ENCODE data around the gene RALGPS1.

Gene RALGPS1

DNA sequence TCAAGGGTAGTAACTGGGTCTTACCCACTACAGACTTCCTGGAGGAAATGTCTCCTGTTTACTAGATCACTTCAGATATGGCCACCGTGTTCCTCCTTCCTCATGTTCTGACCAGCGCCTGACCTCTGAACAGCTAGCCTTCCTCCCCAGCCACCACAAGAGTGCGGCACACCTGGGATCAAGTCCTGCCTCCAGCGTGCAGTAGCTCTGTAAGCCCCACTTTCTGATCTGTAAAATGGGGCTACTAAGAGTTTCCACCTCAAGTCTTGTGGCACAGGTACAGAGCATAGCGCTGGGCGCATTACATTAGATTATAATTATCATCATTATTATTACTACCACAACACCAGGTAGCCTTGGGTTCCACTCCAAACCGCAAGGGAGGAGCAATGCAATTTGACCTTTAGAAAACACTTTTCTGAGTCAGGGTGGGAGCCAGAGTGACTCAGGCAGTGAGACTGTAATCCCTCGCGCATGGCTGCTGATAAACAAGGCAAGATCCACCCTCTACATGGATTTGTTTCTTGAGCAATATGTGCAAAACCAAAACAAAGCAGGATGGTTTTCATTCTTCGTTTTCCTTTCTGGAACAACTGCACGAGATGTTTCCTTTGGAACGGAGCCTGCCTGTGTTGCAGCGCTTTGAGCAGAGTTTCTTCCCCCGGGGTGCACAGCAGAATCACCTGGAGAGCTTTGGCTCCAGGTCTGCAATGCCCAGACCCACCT is 272.8 kb downstream of the RALGPS1 start:
- H3K27me3 ChIP-seq (ENCODE audit: control insufficient read depth, insufficient read depth, low read length): no peaks in the 10 kb centered on the region
- H3K36me3 ChIP-seq (ENCODE audit: control insufficient read depth, insufficient read depth, low read length): no peaks in the 10 kb centered on the region
- H3K4me1 ChIP-seq (ENCODE audit: control insufficient read depth, insufficient read depth, low read length): 0 out of 2 replicates have a peak, but pooled peaks cover 5% of the 10 kb centered on the region
- H3K27ac ChIP-seq (ENCODE audit: low read depth, low read length): no peak overlapping the region
- no peaks in the 10 kb centered on the region for H3K9me3 ChIP-seq (ENCODE audit: control insufficient read depth, insufficient read depth, low read length)
- H3K4me3 ChIP-seq (ENCODE audit: low read depth, low read length): no peak overlapping the region
- no peak overlapping the region for H3K9ac ChIP-seq (ENCODE audit: low read depth, low read length)

DNA sequence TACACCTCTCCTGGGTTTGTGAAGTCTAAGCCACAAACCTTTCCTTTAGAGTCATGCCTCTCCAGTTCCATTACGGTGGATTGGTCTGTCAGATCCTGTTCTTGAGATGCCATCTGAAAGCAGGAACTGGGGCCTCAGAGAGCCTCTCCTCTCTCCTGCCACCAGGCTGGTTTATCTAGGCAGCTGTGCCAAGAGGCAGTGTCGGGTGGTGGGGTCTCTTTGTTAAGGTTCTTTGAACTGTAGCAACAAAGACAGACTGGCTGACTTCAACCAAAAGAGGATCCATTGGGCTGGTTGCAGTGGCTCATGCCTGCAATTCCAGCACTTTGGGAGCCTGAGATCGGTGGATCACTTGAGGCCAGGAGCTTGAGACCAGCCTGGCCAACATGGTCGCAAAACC is 273.8 kb downstream of the RALGPS1 start:
- no peaks in the 10 kb centered on the region for H3K36me3 ChIP-seq (ENCODE audit: control insufficient read depth, insufficient read depth, low read length)
- no peak overlapping the region for H3K27ac ChIP-seq (ENCODE audit: low read depth, low read length)
- no peaks in the 10 kb centered on the region for H3K27me3 ChIP-seq (ENCODE audit: control insufficient read depth, insufficient read depth, low read length)
- no peak overlapping the region for H3K9ac ChIP-seq (ENCODE audit: low read depth, low read length)
- H3K9me3 ChIP-seq (ENCODE audit: control insufficient read depth, insufficient read depth, low read length): no peaks in the 10 kb centered on the region
- H3K4me1 ChIP-seq (ENCODE audit: control insufficient read depth, insufficient read depth, low read length): no peaks in the 10 kb centered on the region
- H3K4me3 ChIP-seq (ENCODE audit: low read depth, low read length): no peak overlapping the region

DNA sequence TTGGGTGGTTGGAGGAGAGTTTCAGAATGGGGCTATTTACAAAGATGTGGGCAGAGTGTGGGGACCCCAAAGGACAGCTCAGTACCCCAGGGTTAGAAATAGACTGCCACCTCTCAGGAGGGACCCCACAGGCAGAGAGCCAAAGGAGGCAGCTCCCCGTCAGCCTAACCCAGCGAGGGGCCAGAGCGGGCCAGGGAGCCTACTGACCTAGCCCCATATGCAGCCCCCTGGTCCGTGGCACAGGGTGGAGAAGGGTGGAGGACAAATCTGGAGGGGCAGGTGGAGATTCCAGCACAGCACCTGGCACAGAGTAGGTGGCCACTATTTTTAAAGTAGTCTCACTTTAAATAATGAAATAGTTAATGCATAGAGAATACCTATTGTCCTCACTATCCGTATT is 275.0 kb downstream of the RALGPS1 start:
- H3K36me3 ChIP-seq (ENCODE audit: control insufficient read depth, insufficient read depth, low read length): no peaks in the 10 kb centered on the region
- no peak overlapping the region for H3K9ac ChIP-seq (ENCODE audit: low read depth, low read length)
- no peaks in the 10 kb centered on the region for H3K4me1 ChIP-seq (ENCODE audit: control insufficient read depth, insufficient read depth, low read length)
- no peaks in the 10 kb centered on the region for H3K27me3 ChIP-seq (ENCODE audit: control insufficient read depth, insufficient read depth, low read length)
- H3K27ac ChIP-seq (ENCODE audit: low read depth, low read length): no peak overlapping the region
- no peak overlapping the region for H3K4me3 ChIP-seq (ENCODE audit: low read depth, low read length)
- H3K9me3 ChIP-seq (ENCODE audit: control insufficient read depth, insufficient read depth, low read length): no peaks in the 10 kb centered on the region

DNA sequence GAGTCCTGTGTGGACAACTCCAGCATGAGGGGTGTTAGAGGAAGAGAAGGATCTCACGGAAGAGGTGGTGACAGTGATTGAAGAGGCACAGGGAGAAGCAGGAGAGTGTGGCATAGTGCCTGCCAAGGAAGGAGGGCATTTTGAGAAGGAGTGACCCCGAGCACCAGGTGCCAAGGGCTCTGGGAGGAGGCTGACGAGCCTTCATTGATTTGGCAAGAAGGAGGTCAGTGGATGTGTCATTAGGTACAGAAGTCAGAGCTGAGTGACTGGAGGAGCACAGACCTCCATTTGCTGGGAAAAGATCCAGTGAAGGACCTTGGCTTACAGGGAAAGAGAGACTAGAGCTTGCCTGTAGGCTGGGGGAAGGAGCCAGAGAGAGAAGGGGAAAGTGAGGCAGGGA is 278.2 kb downstream of the RALGPS1 start:
- Histone ChIP-seq H3K27ac (ENCODE audit: low read depth, low read length) (no peak overlapping the region), H3K9me3 (ENCODE audit: control insufficient read depth, insufficient read depth, low read length) (no peaks in the 10 kb centered on the region), H3K9ac (ENCODE audit: low read depth, low read length) (no peak overlapping the region), H3K27me3 (ENCODE audit: control insufficient read depth, insufficient read depth, low read length) (no peaks in the 10 kb centered on the region), H3K36me3 (ENCODE audit: control insufficient read depth, insufficient read depth, low read length) (no peaks in the 10 kb centered on the region), H3K4me3 (ENCODE audit: low read depth, low read length) (no peak overlapping the region), H3K4me1 (ENCODE audit: control insufficient read depth, insufficient read depth, low read length) (no peaks in the 10 kb centered on the region)

DNA sequence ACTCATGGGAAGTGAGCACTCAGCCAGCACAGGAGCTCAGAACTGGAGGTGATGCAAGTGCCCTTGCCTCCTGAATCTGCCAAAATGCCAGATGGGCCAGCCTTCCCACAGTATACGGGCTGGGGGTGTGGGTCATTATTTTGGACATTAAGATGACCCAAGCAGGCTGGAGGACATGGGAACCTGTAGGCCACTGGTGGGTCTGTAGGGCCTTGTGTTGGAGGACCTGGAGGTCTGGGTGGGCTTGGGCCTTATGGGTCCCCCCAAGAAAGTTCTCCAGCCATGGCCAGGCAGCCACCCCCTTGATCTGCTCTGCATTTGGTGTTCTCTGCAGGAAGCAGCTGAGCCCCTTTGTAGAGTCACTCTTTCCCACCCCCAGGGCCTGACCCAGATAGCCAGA is 278.9 kb downstream of the RALGPS1 start:
- Histone ChIP-seq H3K4me1 (ENCODE audit: control insufficient read depth, insufficient read depth, low read length) (no peaks in the 10 kb centered on the region), H3K9me3 (ENCODE audit: control insufficient read depth, insufficient read depth, low read length) (no peaks in the 10 kb centered on the region), H3K9ac (ENCODE audit: low read depth, low read length) (no peak overlapping the region), H3K4me3 (ENCODE audit: low read depth, low read length) (no peak overlapping the region), H3K27ac (ENCODE audit: low read depth, low read length) (no peak overlapping the region), H3K36me3 (ENCODE audit: control insufficient read depth, insufficient read depth, low read length) (no peaks in the 10 kb centered on the region), H3K27me3 (ENCODE audit: control insufficient read depth, insufficient read depth, low read length) (no peaks in the 10 kb centered on the region)

DNA sequence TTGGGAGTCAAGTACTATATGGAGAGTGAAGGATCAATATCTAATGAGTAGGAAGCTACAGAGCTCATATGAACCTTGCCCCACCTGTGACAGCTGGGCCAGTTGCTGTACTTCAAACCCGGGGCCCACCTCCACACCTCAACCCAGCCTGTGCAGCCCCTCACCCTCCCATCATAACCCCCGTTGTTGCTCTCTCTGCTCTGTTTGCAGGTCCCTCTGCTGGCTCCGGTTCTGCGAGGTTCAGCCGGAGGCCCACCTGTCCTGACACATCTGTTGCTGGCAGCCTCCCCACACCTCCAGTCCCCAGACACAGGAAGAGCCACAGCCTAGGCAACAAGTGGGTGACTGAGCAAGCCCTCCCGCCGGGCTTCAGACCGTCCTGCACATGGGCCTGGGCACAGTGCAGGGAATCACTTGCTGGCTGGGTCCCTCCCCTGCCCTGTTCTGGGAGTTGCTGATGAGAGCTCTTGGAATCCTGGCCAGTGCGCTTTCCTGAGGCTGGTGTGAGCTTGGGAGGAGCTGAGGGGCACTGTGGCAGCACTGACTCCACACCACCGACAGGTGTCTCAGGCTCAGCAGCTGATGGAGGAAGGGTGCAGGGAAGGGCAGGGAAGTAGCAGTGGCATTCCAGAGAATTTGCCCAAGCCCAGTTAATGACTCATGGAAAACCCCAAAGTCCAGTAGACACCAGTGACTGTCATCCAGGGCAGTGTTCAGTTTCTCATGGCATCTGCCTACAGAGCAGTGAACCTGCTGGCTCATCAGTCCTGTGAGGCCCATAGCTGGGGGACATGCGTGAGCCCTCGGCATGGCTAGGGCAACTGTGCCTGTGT is 280.5 kb downstream of the RALGPS1 start:
- Histone ChIP-seq H3K27ac (ENCODE audit: low read depth, low read length) (no peak overlapping the region), H3K27me3 (ENCODE audit: control insufficient read depth, insufficient read depth, low read length) (no peaks in the 10 kb centered on the region), H3K9ac (ENCODE audit: low read depth, low read length) (no peak overlapping the region), H3K9me3 (ENCODE audit: control insufficient read depth, insufficient read depth, low read length) (no peaks in the 10 kb centered on the region), H3K36me3 (ENCODE audit: control insufficient read depth, insufficient read depth, low read length) (no peaks in the 10 kb centered on the region), H3K4me3 (ENCODE audit: low read depth, low read length) (no peak overlapping the region), H3K4me1 (ENCODE audit: control insufficient read depth, insufficient read depth, low read length) (no peaks in the 10 kb centered on the region)

DNA sequence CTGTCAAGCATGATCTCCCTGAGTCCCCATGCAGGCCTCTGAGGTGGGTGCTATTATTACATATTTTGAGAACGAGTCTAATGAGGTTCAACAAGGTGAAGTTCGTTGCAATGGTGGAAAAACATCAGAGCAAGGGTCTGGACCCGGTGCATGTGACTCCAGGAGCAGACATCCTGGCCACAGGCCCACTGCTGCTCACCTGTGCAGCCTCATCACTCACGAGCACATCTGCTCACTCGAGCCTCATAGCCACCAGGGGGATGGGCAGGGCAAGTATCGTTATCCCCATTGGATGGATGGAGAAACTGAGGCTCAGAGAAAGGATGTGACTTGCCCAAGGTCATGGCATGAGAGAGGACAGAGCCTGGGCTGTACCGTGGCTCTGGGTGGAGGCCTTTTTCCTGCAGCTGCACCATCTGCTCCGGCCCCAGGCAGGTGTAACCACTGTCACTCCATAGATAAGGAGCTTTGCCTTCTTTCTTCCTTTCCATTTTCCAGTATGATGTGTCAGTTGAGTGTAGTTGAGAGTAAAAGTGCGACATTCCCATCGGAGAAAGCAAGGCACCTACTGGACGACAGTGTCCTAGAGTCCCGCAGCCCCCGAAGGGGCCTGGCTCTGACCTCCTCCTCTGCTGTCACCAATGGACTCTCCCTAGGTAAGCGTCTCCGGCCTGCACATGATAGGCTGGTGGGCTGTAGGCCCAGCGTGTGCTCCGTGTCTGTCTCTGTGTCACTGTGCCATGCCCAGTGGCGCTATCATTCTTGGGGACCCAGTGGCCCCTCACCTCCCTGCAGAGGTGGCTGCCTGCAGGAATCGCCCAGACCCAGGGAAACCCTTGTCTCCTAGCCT is 281.6 kb downstream of the RALGPS1 start:
- Histone ChIP-seq H3K27ac (ENCODE audit: low read depth, low read length) (no peak overlapping the region), H3K27me3 (ENCODE audit: control insufficient read depth, insufficient read depth, low read length) (no peaks in the 10 kb centered on the region), H3K9me3 (ENCODE audit: control insufficient read depth, insufficient read depth, low read length) (no peaks in the 10 kb centered on the region), H3K9ac (ENCODE audit: low read depth, low read length) (no peak overlapping the region), H3K4me3 (ENCODE audit: low read depth, low read length) (no peak overlapping the region), H3K4me1 (ENCODE audit: control insufficient read depth, insufficient read depth, low read length) (no peaks in the 10 kb centered on the region), H3K36me3 (ENCODE audit: control insufficient read depth, insufficient read depth, low read length) (no peaks in the 10 kb centered on the region)

DNA sequence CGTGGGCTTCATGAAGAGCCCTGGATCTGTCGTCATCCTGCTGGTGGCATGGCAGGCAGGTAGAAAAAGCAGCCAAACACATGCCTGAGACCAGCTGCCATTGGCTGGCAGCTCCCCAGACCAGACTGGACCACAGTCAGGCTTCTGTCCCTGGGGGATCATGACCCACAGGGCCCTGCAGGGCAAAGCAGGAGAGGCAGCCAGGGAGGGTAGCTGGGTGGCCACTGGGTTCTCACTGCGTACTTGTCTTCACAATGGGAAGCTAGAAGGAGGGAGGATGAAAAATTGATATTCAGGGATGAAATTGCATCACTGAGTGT is 282.2 kb downstream of the RALGPS1 start:
- Histone ChIP-seq H3K9ac (ENCODE audit: low read depth, low read length) (no peak overlapping the region), H3K9me3 (ENCODE audit: control insufficient read depth, insufficient read depth, low read length) (no peaks in the 10 kb centered on the region), H3K4me1 (ENCODE audit: control insufficient read depth, insufficient read depth, low read length) (no peaks in the 10 kb centered on the region), H3K27me3 (ENCODE audit: control insufficient read depth, insufficient read depth, low read length) (no peaks in the 10 kb centered on the region), H3K27ac (ENCODE audit: low read depth, low read length) (no peak overlapping the region), H3K4me3 (ENCODE audit: low read depth, low read length) (no peak overlapping the region), H3K36me3 (ENCODE audit: control insufficient read depth, insufficient read depth, low read length) (no peaks in the 10 kb centered on the region)

DNA sequence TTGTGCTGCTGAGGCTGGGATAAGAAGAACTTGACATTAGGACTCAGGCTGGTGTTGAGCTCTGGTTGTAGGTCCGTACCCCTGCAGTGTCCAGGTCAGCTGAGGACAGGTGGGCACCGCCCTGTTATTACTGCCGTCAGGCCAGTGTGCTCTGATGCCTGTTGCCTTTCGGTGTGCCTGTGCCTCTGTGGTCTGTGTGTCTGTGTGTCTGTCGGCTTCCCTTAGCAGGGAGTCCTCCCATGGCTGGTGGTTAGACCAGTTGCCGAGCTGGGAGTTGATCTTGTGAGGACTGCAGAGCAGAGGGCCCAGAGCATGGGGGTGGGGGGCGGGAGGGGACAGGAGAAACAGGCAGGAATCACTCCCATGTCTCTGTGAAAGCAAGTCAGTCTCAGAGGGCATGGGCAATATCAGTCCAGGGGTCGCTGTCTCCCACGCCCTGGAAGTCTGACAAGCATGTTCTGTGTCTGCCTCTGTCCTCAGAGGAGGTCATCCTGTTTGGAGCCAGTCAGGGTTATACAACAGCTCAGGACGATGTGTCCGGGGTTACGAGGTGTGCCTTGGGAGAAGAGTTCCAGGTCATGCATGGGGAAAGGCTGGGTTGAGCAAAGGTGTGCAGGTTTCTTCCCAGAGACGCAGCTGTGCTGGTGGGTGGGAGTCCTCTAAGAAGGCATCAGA is 282.7 kb downstream of the RALGPS1 start:
- H3K36me3 ChIP-seq (ENCODE audit: control insufficient read depth, insufficient read depth, low read length): no peaks in the 10 kb centered on the region
- H3K27ac ChIP-seq (ENCODE audit: low read depth, low read length): no peak overlapping the region
- no peaks in the 10 kb centered on the region for H3K27me3 ChIP-seq (ENCODE audit: control insufficient read depth, insufficient read depth, low read length)
- H3K4me1 ChIP-seq (ENCODE audit: control insufficient read depth, insufficient read depth, low read length): no peaks in the 10 kb centered on the region
- no peak overlapping the region for H3K9ac ChIP-seq (ENCODE audit: low read depth, low read length)
- H3K4me3 ChIP-seq (ENCODE audit: low read depth, low read length): no peak overlapping the region
- H3K9me3 ChIP-seq (ENCODE audit: control insufficient read depth, insufficient read depth, low read length): no peaks in the 10 kb centered on the region

DNA sequence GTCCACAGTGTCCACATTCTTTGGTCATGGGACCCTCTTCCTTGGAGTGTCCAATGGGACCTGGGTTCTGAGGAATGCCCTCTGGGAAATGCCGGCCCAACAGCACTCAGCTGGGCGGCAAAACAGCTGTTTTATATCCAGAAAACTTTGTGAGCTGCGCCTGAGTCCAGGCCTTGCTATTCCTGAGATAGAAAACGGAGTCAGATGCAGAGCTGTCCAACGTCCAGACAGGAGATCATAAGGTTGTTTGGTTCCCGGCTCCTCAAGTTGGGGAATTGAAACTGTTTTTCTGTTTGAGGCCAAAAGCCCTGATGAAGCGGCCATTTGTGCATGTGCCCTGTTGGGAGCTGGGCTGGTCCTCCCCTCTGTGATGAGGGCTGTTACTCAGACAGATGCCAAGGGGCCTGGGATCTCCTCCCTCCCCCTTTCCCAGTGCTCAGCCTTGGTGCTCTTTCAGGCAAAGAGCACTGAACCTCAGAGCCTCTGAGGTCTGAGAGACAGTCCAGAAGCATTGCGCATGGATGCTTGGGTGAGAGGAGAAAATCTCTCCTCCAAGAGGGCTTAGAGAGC is 283.4 kb downstream of the RALGPS1 start:
- no peak overlapping the region for H3K9ac ChIP-seq (ENCODE audit: low read depth, low read length)
- no peaks in the 10 kb centered on the region for H3K4me1 ChIP-seq (ENCODE audit: control insufficient read depth, insufficient read depth, low read length)
- H3K36me3 ChIP-seq (ENCODE audit: control insufficient read depth, insufficient read depth, low read length): no peaks in the 10 kb centered on the region
- no peak overlapping the region for H3K4me3 ChIP-seq (ENCODE audit: low read depth, low read length)
- H3K9me3 ChIP-seq (ENCODE audit: control insufficient read depth, insufficient read depth, low read length): no peaks in the 10 kb centered on the region
- H3K27me3 ChIP-seq (ENCODE audit: control insufficient read depth, insufficient read depth, low read length): no peaks in the 10 kb centered on the region
- no peak overlapping the region for H3K27ac ChIP-seq (ENCODE audit: low read depth, low read length)
